DOHH2 (cell line): ENCODE data around the gene ENTPD8.

ENCODE experiments used
- CTCF ChIP-seq: fragments of 200-600 bp; sonication (generic); IDR thresholded peaks from one replicate; pipeline ENCODE4 v1.5.1; 2014; ENCODE audit warnings: antibody characterized with exemption, mild to moderate bottlenecking, low read depth, low read length; ENCODE audit not compliant: poor library complexity, severe bottlenecking
- EZH2phosphoT487 ChIP-seq: fragments of 200-600 bp; sonication (generic); IDR thresholded peaks from 2 replicates; pipeline ENCODE4 v1.6.1; 2017; ENCODE audit warnings: borderline replicate concordance, mild to moderate bottlenecking, antibody characterized with exemption, low read length, moderate library complexity, mixed read lengths

GRCh38 chr9:137460363-137461315, 19.5 kb upstream of the ENTPD8 start:
- TF ChIP-seq CTCF (no peak), EZH2phosphoT487 (no peak)
